ENCODE measurements around the gene RNLS. TPM values are rescaled to one million over a fixed set of nuclear protein-coding genes. Genes with fewer than 3 reads are reported as not detected.

RNLS gene
- total RNA-seq, 2 experiments from 2014 or later: 1.3 to 2.2 TPM

DNA sequence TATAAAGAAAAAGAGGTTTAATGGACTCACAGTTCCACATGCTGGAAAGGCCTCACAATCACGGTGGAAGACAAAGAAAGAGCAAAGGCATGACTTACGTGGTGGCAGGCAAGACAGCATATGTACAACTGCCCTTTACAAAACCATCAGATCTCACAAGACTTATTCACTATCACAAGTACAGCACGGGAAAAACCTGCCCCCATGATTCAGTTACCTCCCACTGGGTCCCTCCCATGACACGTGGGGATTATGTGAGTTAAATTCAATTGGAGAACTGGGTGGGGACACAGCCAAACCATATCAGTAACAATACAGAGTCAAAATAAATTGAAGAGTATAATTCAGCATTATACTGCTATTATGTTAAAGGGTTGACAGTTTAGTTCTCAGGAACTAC lies 37.8 kb downstream of the RNLS start:
- Mint-ChIP-seq H3K4me1 (peaks cover 7% of the 10 kb centered on the region), H3K4me3 (no peak overlapping the region), H3K27me3 (no peaks in the 10 kb centered on the region), H3K9me3 (no peaks in the 10 kb centered on the region), H3K36me3 (ENCODE audit: low read depth) (no peaks in the 10 kb centered on the region), H3K27ac (no peak overlapping the region)
- ChIA-PET POLR2A (no interaction called here), CTCF (no interaction called here)
- no peak for DNase-seq

DNA sequence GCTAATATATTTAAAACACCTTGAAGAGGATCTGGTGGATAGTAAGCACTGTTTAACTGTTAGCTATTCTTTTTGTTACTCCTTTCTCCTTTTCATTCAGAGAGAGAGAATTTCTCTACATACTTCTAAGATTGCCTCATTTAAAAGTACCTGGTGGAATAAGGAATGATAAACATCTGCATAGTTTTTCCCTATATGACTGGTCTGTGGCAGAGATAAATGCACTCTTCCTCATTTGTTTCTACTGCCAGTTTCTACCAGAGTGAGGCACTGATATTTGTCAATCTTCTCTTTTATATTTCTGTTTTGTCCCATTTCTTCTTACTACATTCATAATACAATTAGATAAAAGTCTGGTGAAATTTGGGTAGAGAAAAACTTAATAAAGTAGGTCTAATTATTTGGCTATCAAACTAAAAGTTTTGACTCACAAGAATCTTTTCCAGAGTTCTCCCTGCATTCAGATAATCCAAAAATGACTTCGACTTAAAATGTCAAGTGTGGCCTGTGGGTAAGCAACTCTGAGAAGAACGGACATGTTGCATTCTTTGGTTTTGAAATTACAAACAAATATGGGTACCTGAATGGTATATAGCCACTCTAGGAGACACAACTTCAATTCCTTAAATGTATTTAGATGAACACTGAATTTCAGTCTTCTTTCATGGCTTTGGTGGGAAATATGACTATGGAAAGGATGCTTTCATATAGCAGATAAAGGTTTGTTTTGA lies 38.8 kb downstream of the RNLS start:
- Mint-ChIP-seq H3K4me3 (no peak overlapping the region), H3K4me1 (peaks cover 7% of the 10 kb centered on the region), H3K9me3 (no peaks in the 10 kb centered on the region), H3K27ac (no peak overlapping the region), H3K36me3 (ENCODE audit: low read depth) (no peaks in the 10 kb centered on the region), H3K27me3 (no peaks in the 10 kb centered on the region)
- ChIA-PET POLR2A (no interaction called here), CTCF (interaction anchor here (0.7 kb wide), 1 partner anchor 38 kb away, joined by 3 read pairs; no protein-coding TSS in a partner anchor)
- DNase-seq: no peak

DNA sequence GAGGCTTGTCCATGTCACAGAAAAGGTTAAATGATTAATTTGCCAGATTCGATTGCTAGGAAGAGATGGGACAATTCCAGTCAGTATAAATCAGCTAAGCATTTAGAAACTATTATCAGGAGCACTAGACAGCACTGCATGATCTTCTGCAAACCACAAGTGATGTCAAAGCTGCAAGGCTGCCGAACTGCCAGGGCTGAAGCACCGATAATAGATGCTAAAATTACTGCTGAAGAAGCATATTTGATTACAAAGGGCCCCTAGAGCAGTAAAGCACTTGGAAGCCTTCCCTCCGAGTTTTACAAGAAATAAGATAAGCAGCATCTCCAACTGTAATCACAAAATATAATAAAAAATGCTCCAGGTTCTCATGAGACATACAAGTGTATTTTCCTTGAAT lies 40.6 kb downstream of the RNLS start:
- Mint-ChIP-seq H3K36me3 (ENCODE audit: low read depth) (no peaks in the 10 kb centered on the region), H3K4me3 (no peak overlapping the region), H3K4me1 (peaks cover 7% of the 10 kb centered on the region), H3K27me3 (peaks cover under 1% of the 10 kb centered on the region), H3K27ac (no peak overlapping the region), H3K9me3 (no peaks in the 10 kb centered on the region)
- ChIA-PET CTCF (no interaction called here), POLR2A (no interaction called here)
- no peak for DNase-seq

DNA sequence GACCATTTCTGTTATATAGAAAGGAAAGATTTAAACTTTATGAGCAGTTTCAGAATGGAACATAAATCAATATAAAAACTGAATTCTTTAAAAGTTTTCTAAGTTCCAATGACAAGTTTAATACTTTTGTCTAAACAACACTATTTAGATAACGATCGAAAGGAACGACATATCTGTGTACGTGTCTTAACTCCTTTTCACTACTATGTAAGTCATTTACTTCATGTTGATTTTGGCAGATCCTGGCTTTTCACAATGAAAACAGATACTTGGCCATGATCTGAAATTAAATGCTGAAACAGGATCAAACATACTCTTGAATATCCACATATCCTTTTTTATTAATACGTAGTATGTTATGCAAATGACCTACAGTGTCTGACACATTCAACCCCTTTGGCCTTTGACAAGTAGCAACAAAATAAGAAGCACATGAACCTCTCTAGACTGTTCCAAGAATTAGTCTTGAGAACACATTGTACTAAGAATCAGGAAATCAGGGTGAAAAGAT lies 41.9 kb downstream of the RNLS start:
- Mint-ChIP-seq H3K4me3 (no peak overlapping the region), H3K27ac (no peak overlapping the region), H3K27me3 (peaks cover 6% of the 10 kb centered on the region), H3K9me3 (no peaks in the 10 kb centered on the region), H3K4me1 (peaks cover 7% of the 10 kb centered on the region), H3K36me3 (ENCODE audit: low read depth) (no peaks in the 10 kb centered on the region)
- POLR2A ChIA-PET: no interaction called here
- no peak for DNase-seq
- CTCF ChIA-PET: no interaction called here

DNA sequence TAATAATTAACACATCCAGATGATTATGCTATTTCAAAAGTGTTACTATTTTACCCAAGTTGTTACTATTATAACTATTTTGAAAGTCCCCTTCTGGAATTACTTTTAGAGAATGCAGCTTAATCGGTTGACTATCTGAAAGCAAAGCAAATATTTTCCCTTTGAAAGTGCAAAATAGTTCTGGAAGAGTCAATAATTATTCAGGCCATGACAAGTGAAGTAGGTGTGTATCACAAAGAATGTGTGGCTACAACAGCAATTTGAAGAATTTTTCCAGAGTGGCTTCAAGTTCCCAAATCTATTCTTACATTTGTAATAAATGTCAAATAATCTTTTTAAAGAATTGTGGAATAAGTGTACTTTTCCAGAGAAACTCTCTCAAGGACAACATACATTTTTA lies 42.8 kb downstream of the RNLS start:
- CTCF ChIA-PET: no interaction called here
- Mint-ChIP-seq H3K36me3 (ENCODE audit: low read depth) (no peaks in the 10 kb centered on the region), H3K4me1 (peaks cover 7% of the 10 kb centered on the region), H3K27me3 (peaks cover 7% of the 10 kb centered on the region), H3K9me3 (no peaks in the 10 kb centered on the region), H3K4me3 (no peak overlapping the region), H3K27ac (no peak overlapping the region)
- POLR2A ChIA-PET: no interaction called here
- no peak for DNase-seq

DNA sequence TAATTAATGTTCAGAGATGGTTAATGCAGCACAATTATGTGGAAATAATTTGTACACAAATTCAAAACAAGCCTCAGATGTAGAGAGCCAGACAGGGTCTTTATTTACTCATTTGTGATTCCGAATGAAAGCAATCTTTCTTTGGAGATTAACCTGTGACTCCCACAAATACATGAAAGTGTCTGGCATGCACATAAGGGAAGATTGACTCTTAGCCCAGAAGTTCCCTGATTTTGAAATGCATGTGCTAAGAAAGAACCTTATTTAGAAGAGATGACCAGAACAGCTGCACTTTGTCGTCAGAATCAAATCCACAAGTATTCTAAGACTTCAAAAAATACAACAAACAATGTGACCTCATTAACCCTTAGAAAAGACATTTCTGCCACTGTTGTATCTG lies 45.1 kb downstream of the RNLS start:
- CTCF ChIA-PET: no interaction called here
- POLR2A ChIA-PET: no interaction called here
- no peaks in the 10 kb centered on the region for H3K9me3 Mint-ChIP-seq

DNA sequence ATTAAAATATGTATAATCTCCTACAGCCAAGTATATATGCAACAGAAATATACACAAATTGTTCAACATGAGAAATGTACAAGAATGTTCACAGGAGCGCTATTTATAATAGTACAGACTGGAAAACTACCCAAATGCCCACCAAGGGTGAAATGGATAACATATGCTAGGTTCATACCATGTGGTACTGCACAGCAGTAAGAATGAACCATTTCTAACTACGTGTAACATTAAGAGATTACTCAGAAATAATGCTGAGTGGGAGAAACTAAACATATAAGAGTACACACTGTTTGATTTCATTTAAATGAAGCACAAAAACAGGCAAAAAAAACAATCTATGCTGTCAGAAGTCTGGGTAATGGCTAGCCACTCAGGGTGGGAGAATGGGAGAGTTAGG lies 45.8 kb downstream of the RNLS start:
- DNase-seq: no peak
- H3K27me3 Mint-ChIP-seq: peaks cover 7% of the 10 kb centered on the region
- CTCF ChIA-PET: no interaction called here
- POLR2A ChIA-PET: no interaction called here
- no peaks in the 10 kb centered on the region for H3K9me3 Mint-ChIP-seq
- no peak overlapping the region for H3K4me3 Mint-ChIP-seq
- H3K4me1 Mint-ChIP-seq: no peaks in the 10 kb centered on the region
- H3K27ac Mint-ChIP-seq: no peak overlapping the region
- no peaks in the 10 kb centered on the region for H3K36me3 Mint-ChIP-seq (ENCODE audit: low read depth)

More for the DNA sequence above, 45.1 kb downstream of the RNLS start:
- no peak overlapping the region for H3K27ac Mint-ChIP-seq
- H3K4me1 Mint-ChIP-seq: no peaks in the 10 kb centered on the region
- H3K36me3 Mint-ChIP-seq (ENCODE audit: low read depth): no peaks in the 10 kb centered on the region
- DNase-seq: no peak
- H3K4me3 Mint-ChIP-seq: no peak overlapping the region
- peaks cover 7% of the 10 kb centered on the region for H3K27me3 Mint-ChIP-seq

DNA sequence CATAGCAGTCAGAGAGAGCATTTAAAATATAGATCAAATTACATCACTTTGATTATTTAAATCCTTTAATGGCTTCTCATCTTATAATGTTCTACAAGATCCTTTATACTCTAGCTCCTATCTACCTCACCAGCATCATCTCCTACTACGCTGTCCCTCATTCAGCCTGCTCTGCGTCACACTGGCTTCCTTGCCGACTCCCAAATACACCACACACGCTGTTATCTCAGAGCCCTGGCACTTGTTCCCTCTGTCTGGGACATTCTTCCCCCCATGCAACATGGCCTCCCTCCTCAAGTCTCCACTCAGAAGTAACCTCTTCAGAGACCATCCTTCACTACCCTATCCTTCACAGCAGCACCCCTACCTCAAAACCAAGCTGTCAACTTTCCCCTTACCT lies 46.7 kb downstream of the RNLS start:
- no peak overlapping the region for H3K27ac Mint-ChIP-seq
- no peak overlapping the region for H3K4me3 Mint-ChIP-seq
- CTCF ChIA-PET: no interaction called here
- no peaks in the 10 kb centered on the region for H3K9me3 Mint-ChIP-seq
- no peak for DNase-seq
- no peaks in the 10 kb centered on the region for H3K4me1 Mint-ChIP-seq
- POLR2A ChIA-PET: no interaction called here
- H3K36me3 Mint-ChIP-seq (ENCODE audit: low read depth): no peaks in the 10 kb centered on the region
- H3K27me3 Mint-ChIP-seq: peaks cover 7% of the 10 kb centered on the region

DNA sequence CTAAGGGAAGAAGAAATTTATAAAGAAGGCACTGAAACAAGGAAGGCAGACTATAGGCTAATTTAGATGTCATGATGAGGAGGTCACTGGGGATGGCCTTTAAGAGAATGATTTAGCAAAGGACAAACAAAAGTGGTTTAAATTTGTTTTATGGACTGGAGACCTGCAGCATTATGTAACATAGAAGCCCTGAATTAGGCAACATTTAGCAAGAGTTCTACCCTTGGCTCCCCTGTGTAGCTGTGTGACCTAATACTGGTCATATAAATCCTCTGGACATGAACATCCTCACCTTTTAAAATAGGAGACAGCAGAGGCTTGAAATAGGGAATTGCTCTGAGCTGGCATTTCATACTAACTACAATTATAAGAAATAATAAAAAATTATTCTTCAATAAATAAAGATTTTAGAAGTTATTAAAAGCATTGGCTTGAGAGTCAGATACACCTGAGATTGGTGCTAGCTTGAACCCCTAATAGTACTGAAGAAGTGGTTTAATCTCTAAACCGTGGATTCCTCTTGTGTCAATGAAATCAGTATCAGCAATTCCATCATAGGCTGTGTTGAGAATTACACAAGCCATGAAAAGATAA lies 48.9 kb downstream of the RNLS start:
- no peak for DNase-seq
- H3K36me3 Mint-ChIP-seq (ENCODE audit: low read depth): no peaks in the 10 kb centered on the region
- ChIA-PET CTCF (no interaction called here), POLR2A (no interaction called here)
- H3K4me1 Mint-ChIP-seq: no peaks in the 10 kb centered on the region
- H3K27ac Mint-ChIP-seq: no peak overlapping the region
- no peaks in the 10 kb centered on the region for H3K9me3 Mint-ChIP-seq
- H3K4me3 Mint-ChIP-seq: no peak overlapping the region
- peaks cover 9% of the 10 kb centered on the region for H3K27me3 Mint-ChIP-seq

DNA sequence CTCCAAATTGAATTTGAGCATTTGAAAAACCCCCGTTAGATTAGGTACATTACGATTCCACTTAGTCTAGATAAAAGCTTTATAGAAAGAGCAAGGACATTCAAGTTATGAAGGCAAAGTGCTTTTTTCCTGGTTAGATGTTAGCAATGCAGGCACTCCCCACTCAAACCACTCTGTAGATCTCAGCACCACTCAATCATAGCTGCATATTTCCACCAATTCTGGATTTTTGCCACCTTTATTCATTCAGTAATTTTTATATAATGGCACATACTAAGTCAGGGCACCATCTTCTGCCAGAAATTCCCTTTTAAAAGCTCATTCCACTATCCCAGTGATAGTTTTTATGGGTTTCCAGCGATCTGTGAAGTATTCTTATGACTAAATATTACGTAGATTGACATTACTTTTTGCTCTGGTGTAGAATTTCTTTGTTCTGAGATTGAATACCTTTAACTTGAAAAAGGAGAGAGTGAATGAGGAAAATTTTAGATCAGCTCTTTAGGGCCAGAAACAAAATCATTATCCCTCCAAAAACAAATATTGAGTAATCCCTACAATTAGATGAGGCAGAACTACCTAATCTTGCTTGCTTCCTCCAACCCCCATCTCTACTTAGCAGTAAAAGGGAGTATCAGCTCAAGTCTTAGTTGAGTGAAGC lies 51.6 kb downstream of the RNLS start:
- DNase-seq: no peak

DNA sequence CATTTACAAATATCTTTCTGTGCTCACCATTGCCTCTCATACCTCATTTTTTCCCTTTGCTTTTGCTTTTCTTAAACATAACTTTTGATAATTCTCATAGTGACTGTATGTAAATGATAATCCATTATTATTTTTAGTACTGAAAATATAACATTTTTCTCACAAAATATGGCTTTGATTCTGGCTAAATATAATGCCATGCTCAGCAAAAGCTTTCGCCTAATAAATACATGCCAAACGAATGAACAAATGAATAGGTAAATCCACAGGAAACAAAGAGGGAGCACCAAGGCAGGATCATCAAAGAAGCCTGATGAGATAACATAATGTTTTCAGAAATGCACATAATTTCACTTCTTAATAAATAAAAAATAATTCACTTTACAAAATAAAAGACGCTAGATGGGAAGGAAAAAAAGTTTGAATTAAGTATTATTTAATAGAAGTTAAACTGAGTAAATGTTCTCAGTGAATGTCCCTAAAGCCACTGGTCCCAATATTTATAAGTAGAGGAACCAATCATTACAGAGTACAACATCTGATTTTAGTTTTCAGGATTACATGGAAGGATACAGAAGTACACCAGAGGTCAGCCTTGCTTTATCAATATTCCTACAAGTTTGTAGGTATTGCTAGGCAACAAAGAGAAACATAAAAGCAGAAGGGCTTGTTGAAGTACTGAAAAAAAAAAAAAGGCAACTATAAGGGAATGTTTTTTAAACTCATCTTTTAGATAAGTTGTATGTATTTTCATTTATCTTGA lies 52.3 kb downstream of the RNLS start:
- H3K36me3 Mint-ChIP-seq (ENCODE audit: low read depth): no peaks in the 10 kb centered on the region
- H3K9me3 Mint-ChIP-seq: no peaks in the 10 kb centered on the region
- ChIA-PET CTCF (no interaction called here), POLR2A (no interaction called here)
- H3K27ac Mint-ChIP-seq: no peak overlapping the region
- no peak for DNase-seq
- H3K27me3 Mint-ChIP-seq: peaks cover 2% of the 10 kb centered on the region
- no peak overlapping the region for H3K4me3 Mint-ChIP-seq
- peaks cover 6% of the 10 kb centered on the region for H3K4me1 Mint-ChIP-seq

More for the DNA sequence above, 51.6 kb downstream of the RNLS start:
- no peak overlapping the region for H3K4me3 Mint-ChIP-seq
- CTCF ChIA-PET: interaction anchor here (0.6 kb wide), 1 partner anchor 502 kb away, joined by 3 read pairs; no protein-coding TSS in a partner anchor
- H3K27ac Mint-ChIP-seq: no peak overlapping the region
- H3K9me3 Mint-ChIP-seq: no peaks in the 10 kb centered on the region
- peaks cover 5% of the 10 kb centered on the region for H3K27me3 Mint-ChIP-seq
- POLR2A ChIA-PET: interaction anchor here (0.7 kb wide), 1 partner anchor 669 kb away, joined by 3 read pairs; no protein-coding TSS in a partner anchor
- H3K36me3 Mint-ChIP-seq (ENCODE audit: low read depth): no peaks in the 10 kb centered on the region
- peaks cover 6% of the 10 kb centered on the region for H3K4me1 Mint-ChIP-seq

DNA sequence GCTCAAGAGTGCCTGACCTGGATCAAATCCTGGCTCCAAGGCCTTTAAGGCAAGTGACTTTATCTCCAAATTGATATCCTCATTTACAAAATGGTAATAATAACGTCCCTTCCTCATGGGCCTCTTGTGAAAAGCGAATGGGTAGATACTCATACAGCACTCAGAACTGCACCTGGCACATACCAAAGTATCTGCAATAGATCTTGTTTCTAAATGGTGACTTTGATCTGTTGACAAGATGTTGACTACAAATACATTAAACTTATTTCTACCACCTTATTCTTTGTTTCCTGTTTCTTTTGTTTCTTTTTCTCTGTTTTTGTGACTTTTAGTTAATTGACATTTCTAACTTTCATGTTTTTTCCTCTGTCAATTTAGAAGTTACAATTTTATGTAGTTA lies 53.0 kb downstream of the RNLS start:
- Mint-ChIP-seq H3K27me3 (peaks cover 2% of the 10 kb centered on the region), H3K4me1 (peaks cover 6% of the 10 kb centered on the region), H3K27ac (no peak overlapping the region), H3K9me3 (no peaks in the 10 kb centered on the region), H3K4me3 (no peak overlapping the region), H3K36me3 (ENCODE audit: low read depth) (no peaks in the 10 kb centered on the region)
- DNase-seq: no peak
- ChIA-PET POLR2A (no interaction called here), CTCF (no interaction called here)

DNA sequence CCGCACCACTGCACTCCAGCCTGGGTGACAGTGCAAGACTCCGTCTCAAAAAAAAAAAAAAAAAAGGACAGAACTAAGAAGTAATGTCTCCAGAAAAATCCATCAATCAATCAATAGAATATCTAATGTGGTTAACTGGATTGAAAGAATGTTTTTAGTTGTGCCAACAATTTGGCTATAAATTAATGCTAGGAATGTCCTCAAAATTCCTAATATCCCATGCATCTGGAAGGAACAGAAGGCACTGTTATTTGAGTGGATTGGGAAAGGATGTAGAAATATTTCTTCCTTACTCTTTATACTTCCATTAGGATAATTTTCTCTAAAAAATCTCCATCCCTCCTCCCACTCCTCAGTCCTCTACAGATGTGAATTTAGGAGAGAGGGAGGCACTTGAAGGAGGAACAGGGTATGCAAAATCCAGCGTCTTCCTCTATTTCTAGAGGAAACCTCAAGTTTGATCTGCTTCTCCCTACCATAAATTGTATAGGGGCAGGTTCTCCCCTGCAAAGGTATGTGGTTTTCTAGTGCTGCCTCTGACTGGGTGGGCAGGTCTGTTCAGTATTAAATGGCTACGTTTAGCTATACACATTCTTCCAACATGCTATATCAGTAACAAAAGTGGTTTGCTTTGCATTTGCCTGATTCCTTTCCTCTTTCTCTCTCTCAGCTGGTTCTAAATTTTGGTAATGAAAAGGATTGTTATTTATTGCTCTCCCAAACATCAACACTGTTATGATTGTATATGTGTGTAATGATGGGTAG lies 54.1 kb downstream of the RNLS start:
- Mint-ChIP-seq H3K36me3 (ENCODE audit: low read depth) (no peaks in the 10 kb centered on the region), H3K4me1 (peaks cover 6% of the 10 kb centered on the region), H3K27me3 (peaks cover 2% of the 10 kb centered on the region), H3K4me3 (no peak overlapping the region), H3K27ac (no peak overlapping the region), H3K9me3 (no peaks in the 10 kb centered on the region)
- ChIA-PET CTCF (no interaction called here), POLR2A (no interaction called here)
- DNase-seq: no peak

Measured in activated CD4-positive, alpha-beta memory T cell treated with anti-CD3 and anti-CD28 coated beads, Interleukin-2, amount 10 ng/mL, durations not matched to agents 7 days and 5 days (primary cell).